HEK293 (cell line): ENCODE measurements around the gene TIPRL.
A peak's percentile ranks its signal among the peaks of the same experiment; 100 is the strongest.

Experiments used
- CTCF ChIA-PET: fragments of 350-600 bp; formaldehyde crosslinking; extraction: SDS; loops from one replicate; lab custom pipeline; 2021; ENCODE audit warnings: antibody characterized with exemption; lab: Yijun Ruan, JAX
- POLR2A ChIA-PET: fragments of 300-600 bp; formaldehyde crosslinking; extraction: SDS; loops from one replicate; lab custom pipeline; 2020; ENCODE audit warnings: antibody characterized with exemption, inconsistent platforms; lab: Yijun Ruan, JAX
- H3K27ac ChIP-seq: fragments of 200-500 bp; sonication (Bioruptor generic); 2 replicates; pipeline ENCODE4 v1.5.1; 2014; ENCODE audit warnings: low read depth, low read length, control low read depth, inconsistent platforms; ENCODE audit errors: extremely low read depth
- H3K36me3 ChIP-seq, 2 experiments: fragments of 200-500 bp in 1 of 2; sonication (Bioruptor generic) in 1 of 2; 1 replicate in 1 of 2; 2 replicates in 1 of 2; pipeline ENCODE4 v1.5.1; 2014 to 2017; ENCODE audit warnings: inconsistent platforms in 2 of 2, low read length in 2 of 2; ENCODE audit not compliant: control insufficient read depth in 2 of 2, insufficient read depth in 1 of 2
- H3K4me1 ChIP-seq: fragments of 200-500 bp; sonication (Bioruptor generic); 2 replicates; pipeline ENCODE4 v1.5.1; 2014; ENCODE audit warnings: mild to moderate bottlenecking, low read length, inconsistent platforms; ENCODE audit not compliant: control insufficient read depth, insufficient read depth
- H3K4me3 ChIP-seq: 2 replicates; pipeline ENCODE4 v1.5.1; 2011; ENCODE audit warnings: low read depth, mild to moderate bottlenecking, control low read depth, low read length, moderate library complexity
- H3K9me3 ChIP-seq: fragments of 200-500 bp; sonication (Bioruptor generic); 2 replicates; pipeline ENCODE4 v1.5.1; 2014; ENCODE audit warnings: low read depth, low read length, inconsistent platforms; ENCODE audit not compliant: control insufficient read depth, insufficient read depth
- HOXA7 ChIP-seq: sonication (generic); formaldehyde crosslinking; IDR thresholded peaks from 2 replicates; pipeline ENCODE4 v1.8.1; 2022; ENCODE audit warnings: missing genetic modification reagents, borderline replicate concordance
- KLF1 ChIP-seq: fragments of 450-650 bp; formaldehyde crosslinking; IDR thresholded peaks from 2 replicates; pipeline ENCODE4 v1.5.1; 2016; ENCODE audit warnings: missing biosample characterization, missing genetic modification characterization
- PRDM2 ChIP-seq: fragments of 450-650 bp; formaldehyde crosslinking; IDR thresholded peaks from 2 replicates; pipeline ENCODE4 v1.5.1; 2016; ENCODE audit warnings: missing biosample characterization, missing genetic modification characterization, borderline replicate concordance
- SCRT1 ChIP-seq: fragments of 450-650 bp; formaldehyde crosslinking; IDR thresholded peaks from 2 replicates; pipeline ENCODE4 v1.5.1; 2016; ENCODE audit warnings: missing biosample characterization, missing genetic modification characterization, borderline replicate concordance
- SCRT2 ChIP-seq: fragments of 450-650 bp; formaldehyde crosslinking; IDR thresholded peaks from 2 replicates; pipeline ENCODE4 v1.5.1; 2016; ENCODE audit warnings: missing biosample characterization, missing genetic modification characterization
- ZBTB49 ChIP-seq: fragments of 450-650 bp; formaldehyde crosslinking; IDR thresholded peaks from 2 replicates; pipeline ENCODE4 v1.5.1; 2016; ENCODE audit warnings: missing biosample characterization, missing genetic modification characterization, low read depth
- ZFP41 ChIP-seq: fragments of 450-650 bp; formaldehyde crosslinking; IDR thresholded peaks from 2 replicates; pipeline ENCODE4 v1.5.1; 2016; ENCODE audit warnings: missing biosample characterization, missing genetic modification characterization, borderline replicate concordance
- ZNF10 ChIP-seq: fragments of 450-650 bp; formaldehyde crosslinking; IDR thresholded peaks from 2 replicates; pipeline ENCODE4 v1.5.1; 2017; ENCODE audit warnings: missing biosample characterization, missing genetic modification characterization
- ZNF114 ChIP-seq: fragments of 450-650 bp; formaldehyde crosslinking; IDR thresholded peaks from 2 replicates; pipeline ENCODE4 v1.5.0; 2017; ENCODE audit warnings: missing biosample characterization, missing genetic modification characterization
- ZNF121 ChIP-seq: fragments of 450-650 bp; formaldehyde crosslinking; IDR thresholded peaks from 2 replicates; pipeline ENCODE4 v1.5.1; 2016; ENCODE audit warnings: missing biosample characterization, missing genetic modification characterization
- ZNF140 ChIP-seq: fragments of 450-650 bp; formaldehyde crosslinking; IDR thresholded peaks from 2 replicates; pipeline ENCODE4 v1.5.1; 2016; ENCODE audit warnings: missing biosample characterization, missing genetic modification characterization
- ZNF18 ChIP-seq: fragments of 450-650 bp; formaldehyde crosslinking; IDR thresholded peaks from 2 replicates; pipeline ENCODE4 v1.5.1; 2016; ENCODE audit warnings: missing biosample characterization, missing genetic modification characterization
- ZNF223 ChIP-seq: fragments of 450-650 bp; formaldehyde crosslinking; IDR thresholded peaks from 2 replicates; pipeline ENCODE4 v1.5.1; 2016; ENCODE audit warnings: missing biosample characterization, missing genetic modification characterization
- ZNF404 ChIP-seq: fragments of 450-650 bp; formaldehyde crosslinking; IDR thresholded peaks from 2 replicates; pipeline ENCODE4 v1.5.1; 2017; ENCODE audit warnings: missing biosample characterization, missing genetic modification characterization
- ZNF416 ChIP-seq: fragments of 450-650 bp; formaldehyde crosslinking; IDR thresholded peaks from 2 replicates; pipeline ENCODE4 v1.5.1; 2016; ENCODE audit warnings: missing biosample characterization, missing genetic modification characterization
- ZNF558 ChIP-seq: fragments of 450-650 bp; formaldehyde crosslinking; IDR thresholded peaks from 2 replicates; pipeline ENCODE4 v1.5.1; 2016; ENCODE audit warnings: missing biosample characterization, missing genetic modification characterization
- ZNF580 ChIP-seq: fragments of 450-650 bp; formaldehyde crosslinking; IDR thresholded peaks from 2 replicates; pipeline ENCODE4 v1.5.1; 2016; ENCODE audit warnings: missing biosample characterization, missing genetic modification characterization
- ZNF704 ChIP-seq: fragments of 450-650 bp; formaldehyde crosslinking; IDR thresholded peaks from 2 replicates; pipeline ENCODE4 v1.5.1; 2016; ENCODE audit warnings: missing biosample characterization, missing genetic modification characterization
- ZNF776 ChIP-seq: fragments of 450-650 bp; formaldehyde crosslinking; IDR thresholded peaks from 2 replicates; pipeline ENCODE4 v1.5.0; 2017; ENCODE audit warnings: missing biosample characterization, missing genetic modification characterization, borderline replicate concordance
- ZNF785 ChIP-seq: fragments of 450-650 bp; formaldehyde crosslinking; IDR thresholded peaks from 2 replicates; pipeline ENCODE4 v1.5.1; 2016; ENCODE audit warnings: missing biosample characterization, missing genetic modification characterization

The TIPRL gene

GRCh38 chr1:168213349-168213748, 34.6 kb downstream of the TIPRL start:
- Histone ChIP-seq H3K27ac (no peak overlapping the region), H3K36me3 (no peaks in the 10 kb centered on the region), H3K4me3 (no peak overlapping the region), H3K9me3 (no peaks in the 10 kb centered on the region), H3K4me1 (no peaks in the 10 kb centered on the region)
- ChIA-PET POLR2A (no interaction called here), CTCF (no interaction called here)
- TF ChIP-seq ZNF416, result peak; percentile 79; the same call in 1 of the 2 replicates
- TF ChIP-seq ZNF580 (tag by site-specific recombination), result no peak

- H3K27ac ChIP-seq, result no peak overlapping the region
- no peak overlapping the region for H3K4me3 ChIP-seq
- H3K36me3 ChIP-seq, result no peaks in the 10 kb centered on the region
- no peaks in the 10 kb centered on the region for H3K9me3 ChIP-seq
- H3K4me1 ChIP-seq, result no peaks in the 10 kb centered on the region
- POLR2A ChIA-PET, result no interaction called here
- no peak for TF ChIP-seq ZFP41 (tag by site-specific recombination)
- no peak for TF ChIP-seq ZNF558 (tag by site-specific recombination)
- TF ChIP-seq ZNF114 (tag by site-specific recombination), result no peak
- TF ChIP-seq ZNF580 (tag by site-specific recombination), result no peak
- TF ChIP-seq KLF1 (tag by site-specific recombination), result no peak
- no peak for TF ChIP-seq PRDM2 (tag by site-specific recombination)
- TF ChIP-seq ZBTB49 (tag by site-specific recombination), result no peak
- TF ChIP-seq ZNF121 (tag by site-specific recombination), result no peak
- TF ChIP-seq ZNF776, result no peak
- no peak for TF ChIP-seq ZNF223
- no peak for TF ChIP-seq HOXA7 (CRISPR knock-in tag)
- TF ChIP-seq ZNF704 (tag by site-specific recombination), result no peak
- TF ChIP-seq ZNF10 (tag by site-specific recombination), result no peak
- no peak for TF ChIP-seq ZNF785 (tag by site-specific recombination)
- no peak for TF ChIP-seq ZNF18 (tag by site-specific recombination)
- no peak for TF ChIP-seq SCRT2 (tag by site-specific recombination)
- TF ChIP-seq ZNF140 (tag by site-specific recombination), result no peak
- TF ChIP-seq SCRT1, result no peak
- no peak for TF ChIP-seq ZNF404 (tag by site-specific recombination)
- CTCF ChIA-PET, result interaction anchor here (0.7 kb wide), 1 partner anchor 9 kb away, joined by 3 read pairs; no protein-coding TSS in a partner anchor
These were observed 37.4 kb downstream of the TIPRL start for GRCh38 chr1:168216171-168216570.
